ENCODE results near the gene NEK10. TPM values are rescaled to one million over a fixed set of nuclear protein-coding genes. Genes with fewer than 3 reads are reported as not detected.
A peak's percentile ranks its signal among the peaks of the same experiment; 100 is the strongest.

The NEK10 gene
- total and polyA plus RNA-seq, 2 of the 13 experiments (the other 11 are each of a cell fraction or from before 2014, with no cell fraction given) = 2.8 to 14.2 TPM

DNA sequence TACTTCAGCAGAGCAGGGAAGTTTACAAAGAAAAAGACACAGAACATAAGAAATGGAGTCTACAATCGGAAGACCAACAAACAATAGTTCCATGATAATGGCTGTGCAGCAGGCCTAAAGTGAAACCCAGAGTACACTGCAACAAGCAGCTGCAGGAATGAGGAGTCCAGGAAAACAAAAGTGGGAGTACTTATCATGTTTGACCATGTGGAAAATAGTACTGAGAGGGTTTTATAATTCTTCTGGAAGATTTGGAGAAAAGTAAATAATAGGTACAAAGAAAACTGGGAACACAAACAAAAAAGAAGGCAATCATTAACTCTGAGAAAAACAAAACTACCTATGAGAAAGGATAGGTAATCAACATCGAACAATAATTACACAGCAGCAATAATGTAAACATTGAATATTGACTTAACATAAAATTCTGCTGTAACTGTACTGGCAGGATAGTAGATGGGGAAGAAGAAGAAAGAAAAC lies 87.5 kb downstream of the NEK10 start (continued):
- TF ChIP-seq, protein P1, sequence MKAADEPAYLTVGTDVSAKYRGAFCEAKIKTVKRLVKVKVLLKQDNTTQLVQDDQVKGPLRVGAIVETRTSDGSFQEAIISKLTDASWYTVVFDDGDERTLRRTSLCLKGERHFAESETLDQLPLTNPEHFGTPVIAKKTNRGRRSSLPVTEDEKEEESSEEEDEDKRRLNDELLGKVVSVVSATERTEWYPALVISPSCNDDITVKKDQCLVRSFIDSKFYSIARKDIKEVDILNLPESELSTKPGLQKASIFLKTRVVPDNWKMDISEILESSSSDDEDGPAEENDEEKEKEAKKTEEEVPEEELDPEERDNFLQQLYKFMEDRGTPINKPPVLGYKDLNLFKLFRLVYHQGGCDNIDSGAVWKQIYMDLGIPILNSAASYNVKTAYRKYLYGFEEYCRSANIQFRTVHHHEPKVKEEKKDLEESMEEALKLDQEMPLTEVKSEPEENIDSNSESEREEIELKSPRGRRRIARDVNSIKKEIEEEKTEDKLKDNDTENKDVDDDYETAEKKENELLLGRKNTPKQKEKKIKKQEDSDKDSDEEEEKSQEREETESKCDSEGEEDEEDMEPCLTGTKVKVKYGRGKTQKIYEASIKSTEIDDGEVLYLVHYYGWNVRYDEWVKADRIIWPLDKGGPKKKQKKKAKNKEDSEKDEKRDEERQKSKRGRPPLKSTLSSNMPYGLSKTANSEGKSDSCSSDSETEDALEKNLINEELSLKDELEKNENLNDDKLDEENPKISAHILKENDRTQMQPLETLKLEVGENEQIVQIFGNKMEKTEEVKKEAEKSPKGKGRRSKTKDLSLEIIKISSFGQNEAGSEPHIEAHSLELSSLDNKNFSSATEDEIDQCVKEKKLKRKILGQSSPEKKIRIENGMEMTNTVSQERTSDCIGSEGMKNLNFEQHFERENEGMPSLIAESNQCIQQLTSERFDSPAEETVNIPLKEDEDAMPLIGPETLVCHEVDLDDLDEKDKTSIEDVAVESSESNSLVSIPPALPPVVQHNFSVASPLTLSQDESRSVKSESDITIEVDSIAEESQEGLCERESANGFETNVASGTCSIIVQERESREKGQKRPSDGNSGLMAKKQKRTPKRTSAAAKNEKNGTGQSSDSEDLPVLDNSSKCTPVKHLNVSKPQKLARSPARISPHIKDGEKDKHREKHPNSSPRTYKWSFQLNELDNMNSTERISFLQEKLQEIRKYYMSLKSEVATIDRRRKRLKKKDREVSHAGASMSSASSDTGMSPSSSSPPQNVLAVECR (CRISPR knock-in tag; IDR thresholded peaks at IDR 0.05; ENCODE audit: borderline replicate concordance) = no peak
- peak; percentile 49 for TF ChIP-seq CREM (IDR thresholded peaks at IDR 0.05)
- no peak for TF ChIP-seq CREM (CRISPR knock-in tag; IDR thresholded peaks at IDR 0.05)
- no peak for TF ChIP-seq SIN3B (IDR thresholded peaks at IDR 0.05; ENCODE audit: low read length)
- TF ChIP-seq, protein P2, sequence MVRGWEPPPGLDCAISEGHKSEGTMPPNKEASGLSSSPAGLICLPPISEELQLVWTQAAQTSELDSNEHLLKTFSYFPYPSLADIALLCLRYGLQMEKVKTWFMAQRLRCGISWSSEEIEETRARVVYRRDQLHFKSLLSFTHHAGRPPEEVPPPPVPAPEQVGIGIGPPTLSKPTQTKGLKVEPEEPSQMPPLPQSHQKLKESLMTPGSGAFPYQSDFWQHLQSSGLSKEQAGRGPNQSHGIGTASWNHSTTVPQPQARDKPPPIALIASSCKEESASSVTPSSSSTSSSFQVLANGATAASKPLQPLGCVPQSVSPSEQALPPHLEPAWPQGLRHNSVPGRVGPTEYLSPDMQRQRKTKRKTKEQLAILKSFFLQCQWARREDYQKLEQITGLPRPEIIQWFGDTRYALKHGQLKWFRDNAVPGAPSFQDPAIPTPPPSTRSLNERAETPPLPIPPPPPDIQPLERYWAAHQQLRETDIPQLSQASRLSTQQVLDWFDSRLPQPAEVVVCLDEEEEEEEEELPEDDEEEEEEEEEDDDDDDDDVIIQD (CRISPR knock-in tag; IDR thresholded peaks at IDR 0.05; ENCODE audit: low read depth) = peak; percentile 95
- TF ChIP-seq TAF15 (IDR thresholded peaks at IDR 0.05; ENCODE audit: low read depth, low read length, poor library complexity, severe bottlenecking) = no peak
- no peak for TF ChIP-seq TCF12 (IDR thresholded peaks at IDR 0.05)
- no peak for TF ChIP-seq TCF12 (CRISPR knock-in tag; IDR thresholded peaks at IDR 0.05)
- TF ChIP-seq TCF7 (IDR thresholded peaks at IDR 0.05; ENCODE audit: low read depth) = no peak
- TF ChIP-seq ZNF816 (CRISPR knock-in tag; IDR thresholded peaks at IDR 0.05; ENCODE audit: borderline replicate concordance) = peak; percentile 60; the same call in 1 of the 2 replicates
- TF ChIP-seq KDM5A (IDR thresholded peaks at IDR 0.05; ENCODE audit: borderline replicate concordance, low read length) = no peak
- TF ChIP-seq HNRNPUL1 (IDR thresholded peaks at IDR 0.05; ENCODE audit: low read depth, low read length) = no peak
- TF ChIP-seq KDM6A (CRISPR knock-in tag; IDR thresholded peaks at IDR 0.05; ENCODE audit: low read depth) = peak; percentile 24; the same call in 1 of the 2 replicates
- TF ChIP-seq PLRG1 (conservative IDR thresholded peaks at IDR 0.05) = no peak
- TF ChIP-seq BHLHE40 (IDR thresholded peaks at IDR 0.05; ENCODE audit: low read length) = no peak
- TF ChIP-seq, protein P3, sequence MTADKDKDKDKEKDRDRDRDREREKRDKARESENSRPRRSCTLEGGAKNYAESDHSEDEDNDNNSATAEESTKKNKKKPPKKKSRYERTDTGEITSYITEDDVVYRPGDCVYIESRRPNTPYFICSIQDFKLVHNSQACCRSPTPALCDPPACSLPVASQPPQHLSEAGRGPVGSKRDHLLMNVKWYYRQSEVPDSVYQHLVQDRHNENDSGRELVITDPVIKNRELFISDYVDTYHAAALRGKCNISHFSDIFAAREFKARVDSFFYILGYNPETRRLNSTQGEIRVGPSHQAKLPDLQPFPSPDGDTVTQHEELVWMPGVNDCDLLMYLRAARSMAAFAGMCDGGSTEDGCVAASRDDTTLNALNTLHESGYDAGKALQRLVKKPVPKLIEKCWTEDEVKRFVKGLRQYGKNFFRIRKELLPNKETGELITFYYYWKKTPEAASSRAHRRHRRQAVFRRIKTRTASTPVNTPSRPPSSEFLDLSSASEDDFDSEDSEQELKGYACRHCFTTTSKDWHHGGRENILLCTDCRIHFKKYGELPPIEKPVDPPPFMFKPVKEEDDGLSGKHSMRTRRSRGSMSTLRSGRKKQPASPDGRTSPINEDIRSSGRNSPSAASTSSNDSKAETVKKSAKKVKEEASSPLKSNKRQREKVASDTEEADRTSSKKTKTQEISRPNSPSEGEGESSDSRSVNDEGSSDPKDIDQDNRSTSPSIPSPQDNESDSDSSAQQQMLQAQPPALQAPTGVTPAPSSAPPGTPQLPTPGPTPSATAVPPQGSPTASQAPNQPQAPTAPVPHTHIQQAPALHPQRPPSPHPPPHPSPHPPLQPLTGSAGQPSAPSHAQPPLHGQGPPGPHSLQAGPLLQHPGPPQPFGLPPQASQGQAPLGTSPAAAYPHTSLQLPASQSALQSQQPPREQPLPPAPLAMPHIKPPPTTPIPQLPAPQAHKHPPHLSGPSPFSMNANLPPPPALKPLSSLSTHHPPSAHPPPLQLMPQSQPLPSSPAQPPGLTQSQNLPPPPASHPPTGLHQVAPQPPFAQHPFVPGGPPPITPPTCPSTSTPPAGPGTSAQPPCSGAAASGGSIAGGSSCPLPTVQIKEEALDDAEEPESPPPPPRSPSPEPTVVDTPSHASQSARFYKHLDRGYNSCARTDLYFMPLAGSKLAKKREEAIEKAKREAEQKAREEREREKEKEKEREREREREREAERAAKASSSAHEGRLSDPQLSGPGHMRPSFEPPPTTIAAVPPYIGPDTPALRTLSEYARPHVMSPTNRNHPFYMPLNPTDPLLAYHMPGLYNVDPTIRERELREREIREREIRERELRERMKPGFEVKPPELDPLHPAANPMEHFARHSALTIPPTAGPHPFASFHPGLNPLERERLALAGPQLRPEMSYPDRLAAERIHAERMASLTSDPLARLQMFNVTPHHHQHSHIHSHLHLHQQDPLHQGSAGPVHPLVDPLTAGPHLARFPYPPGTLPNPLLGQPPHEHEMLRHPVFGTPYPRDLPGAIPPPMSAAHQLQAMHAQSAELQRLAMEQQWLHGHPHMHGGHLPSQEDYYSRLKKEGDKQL (CRISPR knock-in tag; IDR thresholded peaks at IDR 0.05; ENCODE audit: low read depth) = peak; percentile 60; the same call in 1 of the 2 replicates
- peak; percentile 33; the same call in 1 of the 2 replicates for TF ChIP-seq SIX1 (CRISPR knock-in tag; IDR thresholded peaks at IDR 0.05; ENCODE audit: borderline replicate concordance)
- no peak for TF ChIP-seq NFYB (CRISPR knock-in tag; IDR thresholded peaks at IDR 0.05)
- TF ChIP-seq ZNF34 (CRISPR knock-in tag; IDR thresholded peaks at IDR 0.05; ENCODE audit: borderline replicate concordance) = no peak
- TF ChIP-seq, protein P4, sequence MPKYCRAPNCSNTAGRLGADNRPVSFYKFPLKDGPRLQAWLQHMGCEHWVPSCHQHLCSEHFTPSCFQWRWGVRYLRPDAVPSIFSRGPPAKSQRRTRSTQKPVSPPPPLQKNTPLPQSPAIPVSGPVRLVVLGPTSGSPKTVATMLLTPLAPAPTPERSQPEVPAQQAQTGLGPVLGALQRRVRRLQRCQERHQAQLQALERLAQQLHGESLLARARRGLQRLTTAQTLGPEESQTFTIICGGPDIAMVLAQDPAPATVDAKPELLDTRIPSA (CRISPR knock-in tag; IDR thresholded peaks at IDR 0.05; ENCODE audit: borderline replicate concordance) = no peak

All from HepG2 (cell line).